Measurements from ENCODE around the gene TP53AIP1.

Gene TP53AIP1

DNA sequence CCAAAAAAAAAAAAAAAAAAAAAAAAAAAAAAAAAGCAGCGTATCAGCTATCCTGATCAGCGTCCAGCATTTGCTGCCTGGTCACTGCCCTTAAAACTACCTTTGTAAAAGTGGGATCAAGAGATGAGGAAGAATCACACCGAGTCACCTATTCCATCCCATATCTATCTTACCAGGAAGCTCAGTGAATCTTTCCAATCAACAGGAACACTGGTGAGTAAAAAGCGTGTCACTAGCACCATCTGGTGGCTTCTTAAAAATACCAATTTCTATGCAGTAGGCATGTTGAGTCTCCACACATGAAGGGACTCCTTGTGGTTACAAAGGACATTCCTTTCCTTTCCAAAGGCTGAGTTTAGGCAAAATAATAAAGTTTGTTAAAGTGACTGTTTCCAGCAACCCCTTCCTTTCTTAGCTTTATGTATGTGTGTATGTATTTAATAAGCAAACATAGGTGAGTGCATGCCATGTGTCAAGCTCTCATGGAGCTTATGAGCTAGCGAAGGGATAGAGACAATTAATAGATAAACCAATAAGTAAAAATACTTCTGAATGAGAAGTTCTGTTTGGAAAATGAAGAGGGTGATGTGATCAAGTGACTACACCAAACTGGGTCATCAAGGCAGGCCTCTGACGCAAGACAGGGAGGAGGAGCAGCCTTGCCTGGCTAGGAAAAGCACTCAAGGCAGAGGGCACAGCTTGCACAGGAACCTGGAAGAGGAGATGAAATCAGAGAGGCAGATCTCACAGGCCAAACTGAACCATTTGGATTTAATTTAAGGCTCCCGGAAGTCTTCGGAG lies 13.9 kb upstream of the TP53AIP1 start:
- H3K27me3 Mint-ChIP-seq, result peaks cover 9% of the 10 kb centered on the region

DNA sequence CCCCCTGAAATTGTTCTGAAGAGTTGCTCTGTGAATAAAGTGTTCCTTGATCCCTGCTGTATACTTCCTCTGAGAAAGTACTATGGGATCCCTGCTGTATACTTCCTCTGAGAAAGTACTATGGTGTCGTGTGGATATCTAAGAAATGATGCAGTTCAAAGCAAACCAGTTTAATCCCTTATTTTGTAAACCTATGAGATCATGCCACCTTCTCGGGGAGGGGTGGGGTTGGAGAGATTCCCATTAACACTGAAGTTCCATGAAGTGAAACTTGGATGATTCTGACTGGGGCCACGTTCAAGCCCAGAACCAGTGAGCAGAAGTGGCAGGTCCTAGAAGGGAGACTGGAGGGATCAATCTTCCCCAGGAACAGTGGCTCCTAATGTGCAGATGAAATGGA lies 13.0 kb upstream of the TP53AIP1 start:
- Mint-ChIP-seq H3K4me1 (peaks cover 1% of the 10 kb centered on the region), H3K27ac (no peak overlapping the region), H3K36me3 (ENCODE audit: low read depth) (no peaks in the 10 kb centered on the region), H3K4me3 (no peak overlapping the region), H3K9me3 (no peaks in the 10 kb centered on the region), H3K27me3 (peaks cover 9% of the 10 kb centered on the region)
- no peak for ATAC-seq
- DNase-seq, result no peak

More for the DNA sequence above, 13.9 kb upstream of the TP53AIP1 start:
- Mint-ChIP-seq H3K36me3 (ENCODE audit: low read depth) (no peaks in the 10 kb centered on the region), H3K4me1 (peaks cover 1% of the 10 kb centered on the region), H3K27ac (no peak overlapping the region), H3K4me3 (no peak overlapping the region), H3K9me3 (no peaks in the 10 kb centered on the region)
- no peak for ATAC-seq
- DNase-seq, result peak; percentile 16

DNA sequence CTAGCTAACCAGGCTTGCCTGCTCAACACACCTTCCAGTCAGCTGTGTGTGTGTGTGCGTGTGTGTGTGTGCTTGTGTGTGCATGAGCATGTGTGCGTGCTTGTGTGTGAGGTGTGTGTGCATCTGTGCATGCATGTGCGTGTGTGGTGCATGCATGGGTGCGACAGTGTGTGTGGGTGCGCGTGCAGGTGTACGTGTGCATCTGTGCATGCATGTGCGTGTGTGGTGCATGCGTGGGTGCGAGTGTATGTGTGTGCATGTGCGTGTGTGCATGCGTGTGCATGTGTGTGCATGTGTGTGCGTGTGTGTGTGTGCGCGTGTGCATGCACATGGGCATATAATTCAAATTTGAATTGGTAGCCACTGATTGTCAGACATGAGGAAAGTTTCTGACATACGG lies 10.5 kb upstream of the TP53AIP1 start:
- peaks cover 10% of the 10 kb centered on the region for H3K27me3 Mint-ChIP-seq
- ATAC-seq, result no peak
- H3K36me3 Mint-ChIP-seq (ENCODE audit: low read depth), result no peaks in the 10 kb centered on the region
- H3K9me3 Mint-ChIP-seq, result no peaks in the 10 kb centered on the region
- H3K27ac Mint-ChIP-seq, result no peak overlapping the region
- H3K4me3 Mint-ChIP-seq, result no peak overlapping the region
- DNase-seq, result no peak
- H3K4me1 Mint-ChIP-seq, result peaks cover 1% of the 10 kb centered on the region

DNA sequence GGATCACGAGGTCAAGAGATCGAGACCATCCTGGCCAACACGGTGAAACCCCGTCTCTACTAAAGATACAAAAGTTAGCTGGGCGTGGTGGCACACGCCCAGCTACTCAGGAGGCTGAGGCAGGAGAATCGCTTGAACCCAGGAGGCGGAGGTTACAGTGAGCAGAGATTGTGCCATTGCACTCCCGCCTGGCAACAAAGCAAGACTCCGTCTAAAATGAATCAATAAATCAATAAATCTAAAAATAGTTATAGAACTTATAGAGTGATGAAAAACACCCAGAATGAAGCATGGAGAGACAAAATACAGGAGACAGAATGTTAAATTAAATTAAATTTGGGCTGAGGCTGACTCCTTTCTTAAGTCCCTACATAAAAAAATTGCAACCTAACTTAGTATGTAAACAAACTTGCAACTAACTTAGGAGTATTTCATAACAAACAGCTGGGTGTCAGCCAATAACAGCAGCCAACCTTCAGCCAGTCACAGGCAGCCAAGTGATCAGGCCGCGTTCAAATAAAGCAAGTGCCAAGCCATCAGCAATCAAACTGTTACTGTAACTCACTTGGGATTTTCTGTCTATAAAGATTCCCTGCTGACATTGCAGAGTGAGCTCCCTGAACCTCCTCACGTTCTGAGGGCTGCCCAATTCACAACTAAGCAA lies 7.3 kb upstream of the TP53AIP1 start:
- Mint-ChIP-seq H3K27ac (no peak overlapping the region), H3K9me3 (no peaks in the 10 kb centered on the region), H3K27me3 (peaks cover 3% of the 10 kb centered on the region), H3K36me3 (ENCODE audit: low read depth) (no peaks in the 10 kb centered on the region), H3K4me3 (no peak overlapping the region), H3K4me1 (peaks cover 1% of the 10 kb centered on the region)
- no peak for ATAC-seq
- DNase-seq, result no peak

DNA sequence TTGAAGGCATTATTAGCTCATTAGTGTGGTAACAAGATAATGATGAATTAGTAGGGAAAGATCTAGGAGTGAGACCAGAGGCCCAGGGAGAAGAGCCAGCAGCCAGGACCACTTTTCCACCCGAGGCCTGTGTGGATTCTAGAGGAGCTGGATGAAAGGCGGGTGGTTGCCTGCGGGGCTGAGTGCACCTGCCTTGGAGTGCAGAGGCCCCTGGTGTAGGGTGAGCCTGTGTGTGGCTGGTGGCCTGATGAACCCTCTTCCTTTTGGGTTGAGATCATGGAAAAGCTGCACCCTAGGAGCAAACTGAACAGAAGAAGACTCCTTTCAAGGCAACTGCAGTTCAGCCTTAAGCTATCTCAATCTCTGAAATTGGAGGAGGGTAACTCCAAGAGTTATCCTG lies 5.9 kb upstream of the TP53AIP1 start:
- Mint-ChIP-seq H3K9me3 (no peaks in the 10 kb centered on the region), H3K27me3 (peaks cover 6% of the 10 kb centered on the region), H3K36me3 (ENCODE audit: low read depth) (no peaks in the 10 kb centered on the region), H3K27ac (no peak overlapping the region), H3K4me3 (no peak overlapping the region), H3K4me1 (peaks cover 1% of the 10 kb centered on the region)
- ATAC-seq, result no peak
- DNase-seq, result no peak

DNA sequence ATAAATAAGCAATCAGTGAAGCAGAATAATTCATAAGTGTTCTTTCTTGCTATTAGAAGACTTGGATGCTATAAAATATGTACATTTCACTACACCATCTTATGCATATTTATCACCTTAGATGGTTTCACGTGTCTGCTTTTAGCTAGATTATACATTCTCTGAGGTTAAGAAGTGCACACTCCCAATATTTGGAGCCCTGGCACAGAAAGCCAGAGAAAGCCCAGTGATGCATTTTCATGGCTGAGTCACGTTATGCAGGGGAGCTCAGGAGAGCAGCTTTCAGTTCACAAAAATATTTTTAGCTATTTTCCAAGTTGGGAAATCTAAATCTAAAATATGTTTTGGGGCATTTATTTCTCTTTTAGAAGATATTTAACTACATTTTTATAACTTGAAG lies 5.1 kb upstream of the TP53AIP1 start:
- Mint-ChIP-seq H3K27ac (no peak overlapping the region), H3K9me3 (no peaks in the 10 kb centered on the region), H3K27me3 (peaks cover 6% of the 10 kb centered on the region), H3K4me1 (peaks cover 1% of the 10 kb centered on the region), H3K4me3 (no peak overlapping the region), H3K36me3 (ENCODE audit: low read depth) (no peaks in the 10 kb centered on the region)
- ATAC-seq (no peak), DNase-seq (no peak)

DNA sequence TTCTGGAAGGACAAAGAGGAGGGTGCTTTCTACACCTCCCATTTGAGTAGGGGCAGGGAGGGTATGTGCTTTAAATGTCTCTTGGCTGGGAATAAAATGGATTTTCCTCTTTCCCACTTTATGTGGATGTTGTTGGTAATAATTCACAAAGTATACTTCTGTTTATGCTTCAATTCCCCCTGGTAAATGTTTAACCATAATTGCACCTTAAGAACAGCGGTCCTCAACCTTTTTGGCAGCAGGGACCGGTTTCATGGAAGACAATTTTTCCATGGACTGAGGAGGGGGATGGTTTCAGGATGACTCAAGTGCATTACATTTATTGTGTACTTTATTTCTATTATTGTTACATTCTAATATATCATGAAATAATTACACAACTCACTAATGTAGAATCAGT lies 4.0 kb upstream of the TP53AIP1 start:
- no peak for DNase-seq
- H3K36me3 Mint-ChIP-seq (ENCODE audit: low read depth), result no peaks in the 10 kb centered on the region
- no peak overlapping the region for H3K4me3 Mint-ChIP-seq
- H3K27me3 Mint-ChIP-seq, result peaks cover 6% of the 10 kb centered on the region
- H3K27ac Mint-ChIP-seq, result no peak overlapping the region
- no peaks in the 10 kb centered on the region for H3K9me3 Mint-ChIP-seq
- H3K4me1 Mint-ChIP-seq, result peaks cover 1% of the 10 kb centered on the region
- ATAC-seq, result no peak

DNA sequence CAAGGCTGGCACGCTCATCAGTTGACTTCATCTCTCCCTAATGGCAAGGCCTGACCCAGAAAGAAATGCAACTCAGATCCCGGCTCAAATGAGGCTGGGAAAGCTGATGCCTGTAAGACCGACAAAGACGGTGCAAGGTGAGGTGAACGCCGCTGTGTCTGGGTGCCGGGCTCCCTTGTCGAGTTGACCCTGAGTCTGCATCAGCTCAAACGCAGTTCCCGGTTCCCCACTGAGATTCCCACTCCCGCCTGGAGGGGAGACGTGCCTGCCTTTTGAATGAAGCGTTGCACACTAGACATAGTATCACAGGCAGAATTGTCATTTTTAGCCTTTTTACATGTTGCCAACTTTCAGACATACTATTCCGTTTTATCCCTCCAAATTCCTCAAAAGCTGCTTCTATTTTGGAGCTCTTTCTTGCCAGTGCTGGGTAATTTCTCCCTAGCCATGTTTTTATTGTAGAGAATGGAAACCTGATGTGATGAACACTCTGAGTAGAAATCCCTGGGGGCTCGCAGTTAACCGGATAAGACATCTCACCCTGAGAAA lies 831 bp upstream of the TP53AIP1 start:
- Mint-ChIP-seq H3K4me1 (peaks cover 1% of the 10 kb centered on the region), H3K4me3 (no peak overlapping the region), H3K27me3 (peaks cover 5% of the 10 kb centered on the region), H3K9me3 (no peaks in the 10 kb centered on the region), H3K36me3 (ENCODE audit: low read depth) (no peaks in the 10 kb centered on the region), H3K27ac (no peak overlapping the region)
- DNase-seq (no peak), ATAC-seq (no peak)

DNA sequence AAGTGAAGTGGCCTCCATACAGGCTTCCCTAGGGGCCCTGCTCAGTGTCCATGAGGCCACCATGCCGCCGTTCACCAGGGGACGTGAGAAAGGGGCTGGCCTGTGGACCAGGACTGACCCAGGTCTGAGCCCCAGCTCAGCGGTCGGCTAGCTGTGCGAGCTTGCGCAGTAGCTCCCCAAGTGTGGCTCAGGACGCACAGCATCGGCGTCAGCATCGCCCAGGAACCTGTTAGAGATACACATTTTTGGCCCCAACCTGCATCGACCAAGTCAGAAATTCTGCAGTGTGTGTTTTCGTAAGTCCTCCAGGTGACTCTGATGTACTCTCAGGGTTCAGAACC lies 429 bp downstream of the TP53AIP1 start:
- H3K27ac Mint-ChIP-seq, result no peak overlapping the region
- H3K27me3 Mint-ChIP-seq, result peaks cover 5% of the 10 kb centered on the region
- DNase-seq (no peak), ATAC-seq (no peak)
- no peaks in the 10 kb centered on the region for H3K9me3 Mint-ChIP-seq
- no peak overlapping the region for H3K4me3 Mint-ChIP-seq
- H3K4me1 Mint-ChIP-seq, result peaks cover 1% of the 10 kb centered on the region
- no peaks in the 10 kb centered on the region for H3K36me3 Mint-ChIP-seq (ENCODE audit: low read depth)

DNA sequence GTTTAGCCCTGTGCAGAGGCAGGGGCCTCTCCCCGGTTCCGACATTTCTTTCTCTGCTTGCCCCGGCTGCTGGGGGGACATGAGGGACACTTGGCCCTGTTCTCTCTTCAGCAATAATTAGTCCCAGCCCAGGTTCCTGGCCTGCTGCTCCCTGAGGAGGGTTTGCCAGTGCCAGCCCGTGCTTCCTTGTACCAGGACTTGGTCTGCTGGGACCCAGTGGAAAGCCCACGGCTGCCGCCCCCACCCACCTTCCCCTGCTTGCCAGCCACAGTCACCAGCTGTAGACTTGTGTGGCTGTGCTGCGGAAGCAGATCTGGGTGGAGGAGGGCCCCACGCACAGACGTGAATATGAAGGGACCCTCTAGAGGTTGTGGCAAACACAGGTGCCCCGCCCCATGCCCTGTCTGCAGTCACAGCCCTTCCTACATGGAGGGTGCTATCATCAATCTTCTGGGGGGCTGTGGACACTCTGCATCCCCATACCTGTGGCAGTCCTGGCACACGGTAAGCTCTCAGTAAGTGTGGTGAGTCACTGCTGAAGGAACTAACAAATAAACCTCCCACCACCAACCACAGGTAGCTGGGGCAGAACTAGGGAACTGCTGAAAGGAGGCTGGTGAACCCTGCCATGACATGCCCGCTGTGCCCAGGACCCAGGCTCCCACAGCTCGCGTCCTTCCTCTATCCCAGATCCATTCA lies 949 bp downstream of the TP53AIP1 start:
- H3K27me3 Mint-ChIP-seq, result peaks cover 5% of the 10 kb centered on the region
- DNase-seq (no peak), ATAC-seq (no peak)
- no peaks in the 10 kb centered on the region for H3K9me3 Mint-ChIP-seq
- no peak overlapping the region for H3K27ac Mint-ChIP-seq
- H3K4me3 Mint-ChIP-seq, result no peak overlapping the region
- H3K36me3 Mint-ChIP-seq (ENCODE audit: low read depth), result no peaks in the 10 kb centered on the region
- H3K4me1 Mint-ChIP-seq, result peaks cover 1% of the 10 kb centered on the region

DNA sequence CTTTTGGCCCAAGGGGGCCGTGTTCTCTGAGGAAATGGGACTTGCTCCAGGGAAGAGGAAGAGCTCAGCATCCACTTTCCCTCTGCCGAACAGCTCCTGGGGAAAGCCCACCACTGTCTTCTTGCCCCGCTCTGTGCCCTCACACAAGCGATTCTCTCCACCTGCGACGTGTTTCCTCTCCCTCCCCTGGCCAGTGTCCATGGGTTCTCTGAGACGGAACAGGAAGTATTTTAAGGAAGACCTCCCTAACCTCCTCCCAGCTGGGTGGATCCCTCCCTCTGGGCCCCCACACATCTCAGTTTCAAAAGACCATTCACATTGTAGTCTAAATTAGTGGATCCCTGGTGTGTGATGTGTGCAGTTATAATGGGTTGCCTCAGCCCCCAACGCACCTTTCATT lies 1.6 kb downstream of the TP53AIP1 start:
- Mint-ChIP-seq H3K27me3 (peaks cover 5% of the 10 kb centered on the region), H3K4me3 (no peak overlapping the region), H3K36me3 (ENCODE audit: low read depth) (no peaks in the 10 kb centered on the region), H3K4me1 (no peaks in the 10 kb centered on the region), H3K9me3 (no peaks in the 10 kb centered on the region), H3K27ac (no peak overlapping the region)
- ATAC-seq (no peak), DNase-seq (no peak)

DNA sequence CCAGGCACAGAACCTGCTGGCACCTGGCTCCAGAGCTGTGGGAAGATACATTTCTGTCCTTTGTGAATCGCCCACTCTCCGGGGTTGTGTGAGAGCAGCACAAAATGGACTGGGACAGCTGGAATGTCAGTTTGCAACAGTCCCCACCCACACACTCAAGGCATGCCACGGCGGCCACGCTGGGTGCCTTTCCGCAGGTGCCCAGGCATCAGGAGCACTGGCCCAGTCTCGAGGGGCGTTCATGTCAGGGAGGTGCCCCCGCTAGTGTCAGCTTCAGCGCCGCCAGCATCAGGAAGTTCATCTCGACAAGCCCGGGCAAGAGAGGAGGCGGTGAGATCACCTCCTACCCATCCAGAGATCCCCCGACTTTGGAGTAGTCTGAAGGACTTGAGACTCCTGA lies 2.1 kb downstream of the TP53AIP1 start:
- DNase-seq (no peak), ATAC-seq (no peak)
- H3K27me3 Mint-ChIP-seq, result peaks cover 5% of the 10 kb centered on the region
- H3K9me3 Mint-ChIP-seq, result no peaks in the 10 kb centered on the region
- H3K4me3 Mint-ChIP-seq, result no peak overlapping the region
- no peak overlapping the region for H3K27ac Mint-ChIP-seq
- no peaks in the 10 kb centered on the region for H3K4me1 Mint-ChIP-seq
- H3K36me3 Mint-ChIP-seq (ENCODE audit: low read depth), result no peaks in the 10 kb centered on the region

DNA sequence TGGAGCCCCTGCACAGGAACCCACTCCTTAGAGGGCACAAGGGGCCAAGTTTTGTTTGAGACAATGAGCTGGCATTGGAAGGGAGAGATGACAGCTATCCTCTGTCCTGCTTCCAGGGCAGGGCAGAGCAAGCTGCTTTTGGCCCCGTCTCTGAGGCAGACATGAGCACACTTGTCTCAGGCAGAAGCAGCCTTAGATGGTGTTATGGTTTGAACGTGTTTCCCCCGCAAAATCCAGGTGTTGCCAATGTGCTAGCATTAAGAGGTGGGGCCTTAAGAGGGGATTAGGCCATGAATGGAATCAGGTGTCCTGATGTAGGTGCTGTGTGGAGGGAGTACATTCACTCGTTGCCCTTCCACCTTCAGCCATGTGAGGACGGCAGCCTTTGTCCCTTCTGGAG lies 2.5 kb downstream of the TP53AIP1 start:
- DNase-seq (no peak), ATAC-seq (no peak)
- Mint-ChIP-seq H3K27me3 (peaks cover 5% of the 10 kb centered on the region), H3K4me3 (no peak overlapping the region), H3K9me3 (no peaks in the 10 kb centered on the region), H3K27ac (no peak overlapping the region), H3K4me1 (no peaks in the 10 kb centered on the region), H3K36me3 (ENCODE audit: low read depth) (no peaks in the 10 kb centered on the region)

DNA sequence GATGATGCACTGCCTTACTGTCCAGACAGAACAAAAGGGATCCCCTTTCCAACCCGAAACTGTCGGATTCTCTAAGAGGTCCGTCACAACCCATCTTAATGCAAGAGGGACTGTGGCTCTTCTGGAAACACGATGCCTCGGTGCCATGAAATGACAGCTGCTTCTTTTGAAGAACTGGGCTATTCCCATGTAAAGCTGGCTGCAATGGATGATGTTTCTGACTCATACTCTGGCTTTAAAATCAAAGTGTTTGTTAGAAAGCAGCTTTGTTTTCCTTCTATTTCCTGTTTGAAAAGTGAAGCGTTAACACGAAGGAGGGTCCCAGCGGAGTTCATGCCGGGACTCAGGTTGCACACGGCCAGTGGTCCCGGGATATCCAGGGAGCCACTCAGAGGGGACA lies 3.1 kb downstream of the TP53AIP1 start:
- no peak for DNase-seq
- ATAC-seq, result no peak
- no peaks in the 10 kb centered on the region for H3K9me3 Mint-ChIP-seq
- peaks cover 2% of the 10 kb centered on the region for H3K27me3 Mint-ChIP-seq
- no peaks in the 10 kb centered on the region for H3K4me1 Mint-ChIP-seq
- H3K27ac Mint-ChIP-seq, result no peak overlapping the region
- H3K4me3 Mint-ChIP-seq, result no peak overlapping the region
- H3K36me3 Mint-ChIP-seq (ENCODE audit: low read depth), result no peaks in the 10 kb centered on the region

All from activated naive CD8-positive, alpha-beta T cell treated with anti-CD3 and anti-CD28 coated beads, Interleukin-2, amount 50 U/mL, for 24 hours (primary cell).